ENCODE measurements around the gene ATIC.
"Not testable (repeated sequence)": the region's sequence is repeated elsewhere in the genome, so short reads cannot be mapped to it uniquely, and the experiment has no call there.

Gene ATIC

GRCh38 chr2:215315301-215315700 is 3.4 kb downstream of the ATIC start:
- DNase-seq (ENCODE audit: low read depth, low spot score): no peak

GRCh38 chr2:215316336-215316735 is 4.5 kb downstream of the ATIC start:
- no peak for DNase-seq (ENCODE audit: low read depth, low spot score)

GRCh38 chr2:215319500-215319899 is 7.6 kb downstream of the ATIC start:
- DNase-seq (ENCODE audit: low read depth, low spot score): no peak

- DNase-seq (ENCODE audit: low read depth, low spot score): no peak
Observed at GRCh38 chr2:215320102-215320501, 8.2 kb downstream of the ATIC start.

GRCh38 chr2:215320679-215321078 is 8.8 kb downstream of the ATIC start:
- no peak for DNase-seq (ENCODE audit: low read depth, low spot score)

GRCh38 chr2:215324811-215325210 is 13.0 kb downstream of the ATIC start:
- DNase-seq (ENCODE audit: low read depth, low spot score): no peak

GRCh38 chr2:215328066-215328465 is 16.2 kb downstream of the ATIC start:
- DNase-seq (ENCODE audit: low read depth, low spot score): no peak

GRCh38 chr2:215332872-215333595 is 21.2 kb downstream of the ATIC start:
- DNase-seq (ENCODE audit: low read depth, low spot score): no peak

- no peak for DNase-seq (ENCODE audit: low read depth, low spot score)
Observed at GRCh38 chr2:215338883-215339679, 27.2 kb downstream of the ATIC start.

GRCh38 chr2:215347878-215348277 is 36.0 kb downstream of the ATIC start:
- DNase-seq (ENCODE audit: low read depth, low spot score): no peak

- no peak for DNase-seq (ENCODE audit: low read depth, low spot score)
Observed at GRCh38 chr2:215352602-215353001, 40.7 kb downstream of the ATIC start.

- DNase-seq (ENCODE audit: low read depth, low spot score): no peak
Observed at GRCh38 chr2:215354771-215355695, 43.2 kb downstream of the ATIC start.

- no peak for DNase-seq (ENCODE audit: low read depth, low spot score)
Observed at GRCh38 chr2:215355801-215356200, 43.9 kb downstream of the ATIC start.

- no peak for DNase-seq (ENCODE audit: low read depth, low spot score)
Observed at GRCh38 chr2:215356334-215356947, 44.6 kb downstream of the ATIC start.

GRCh38 chr2:215356948-215357461 is 45.1 kb downstream of the ATIC start:
- no peak for DNase-seq (ENCODE audit: low read depth, low spot score)

GRCh38 chr2:215357660-215358059 is 45.8 kb downstream of the ATIC start:
- DNase-seq (ENCODE audit: low read depth, low spot score): no peak

- DNase-seq (ENCODE audit: low read depth, low spot score): no peak
Observed at GRCh38 chr2:215358312-215358845, 46.5 kb downstream of the ATIC start.

- no peak for DNase-seq (ENCODE audit: low read depth, low spot score)
Observed at GRCh38 chr2:215358891-215359575, 47.2 kb downstream of the ATIC start.

GRCh38 chr2:215359576-215359922 is 47.7 kb downstream of the ATIC start:
- DNase-seq (ENCODE audit: low read depth, low spot score): no peak

GRCh38 chr2:215360059-215360458 is 48.2 kb downstream of the ATIC start:
- DNase-seq (ENCODE audit: low read depth, low spot score): not testable (repeated sequence)

- DNase-seq (ENCODE audit: low read depth, low spot score): no peak
Observed at GRCh38 chr2:215360596-215360995, 48.7 kb downstream of the ATIC start.

All from activated CD4-positive, CD25-positive, alpha-beta regulatory T cell treated with anti-CD3 and anti-CD28 coated beads, Interleukin-2, amount 50 U/mL, for 16 hours (primary cell).